Skeletal muscle satellite cell (primary cell): Measurements from ENCODE around the gene PLEKHJ1. TPM values are rescaled to one million over a fixed set of nuclear protein-coding genes. Genes with fewer than 3 reads are reported as not detected.
"Not testable (repeated sequence)": the region's sequence is repeated elsewhere in the genome, so short reads cannot be mapped to it uniquely, and the experiment has no call there.

Experiments
- H3K27me3 ChIP-seq: 2 replicates; pipeline ENCODE4 v1.7.0; 2013; ENCODE audit warnings: low read length; ENCODE audit not compliant: control insufficient read depth, insufficient read depth
- H3K36me3 ChIP-seq: 2 replicates; pipeline ENCODE4 v1.7.0; 2013; ENCODE audit warnings: mild to moderate bottlenecking, control low read depth, low read length; ENCODE audit not compliant: insufficient read depth
- H3K4me1 ChIP-seq: 2 replicates; pipeline ENCODE4 v1.7.0; 2013; ENCODE audit warnings: low read length; ENCODE audit not compliant: control insufficient read depth, insufficient read depth
- H3K4me2 ChIP-seq: 2 replicates; pipeline ENCODE4 v1.7.0; 2013; ENCODE audit warnings: mild to moderate bottlenecking, low read length
- H3K4me3 ChIP-seq: 2 replicates; pipeline ENCODE4 v1.7.0; 2013; ENCODE audit warnings: low read length
- H3K9ac ChIP-seq: 2 replicates; pipeline ENCODE4 v1.7.0; 2013; ENCODE audit warnings: mild to moderate bottlenecking, low read depth, low read length, moderate library complexity
- H3K9me3 ChIP-seq: replicated peaks from 2 replicates; pipeline ENCODE4 v1.7.0; 2013; ENCODE audit warnings: mild to moderate bottlenecking, control low read depth, low read length
- total RNA-seq: library from RNA; depleted of rRNA; stranded (reverse); fragments of >200 nt; gene quantifications from 2 replicates; pipeline ENCODE4 v1.2.3, GENCODE V29; 2012; rRNA removed

The PLEKHJ1 gene
- total RNA-seq = 32.4 and 40.4 TPM in 2 replicates

GRCh38 chr19:2236314-2237050 is at the start of gene PLEKHJ1, which contains the start of gene SF3A2:
TSS of gene PLEKHJ1 (minus strand) at chr19:2236329. CDS start at chr19:2236248, 81 bp downstream.
TSS of gene SF3A2 (plus strand) at chr19:2236824. CDS start at chr19:2243419, 6,595 bp downstream.
- Histone ChIP-seq H3K9me3 (no peaks in the 10 kb centered on the region), H3K4me3 (peak within 1 kb of the TSS; percentile 90), H3K4me1 (peaks cover 52% of the 10 kb centered on the region), H3K9ac (peak within 1 kb of the TSS; percentile 94), H3K4me2 (peak within 1 kb of the TSS; percentile 99), H3K27me3 (no peaks in the 10 kb centered on the region), H3K36me3 (peaks cover 24% of the 10 kb centered on the region)

- Histone ChIP-seq H3K9me3 (no peaks in the 10 kb centered on the region), H3K27me3 (peaks cover 12% of the 10 kb centered on the region), H3K4me1 (peaks cover 8% of the 10 kb centered on the region), H3K9ac (no peak overlapping the region), H3K36me3 (no peaks in the 10 kb centered on the region), H3K4me3 (no peak overlapping the region), H3K4me2 (no peak overlapping the region)
Measured at GRCh38 chr19:2283835-2284507, 47.8 kb upstream of the PLEKHJ1 start.

- H3K4me1 ChIP-seq = peaks cover 8% of the 10 kb centered on the region
- peaks cover 2% of the 10 kb centered on the region for H3K27me3 ChIP-seq
- no peaks in the 10 kb centered on the region for H3K36me3 ChIP-seq
- H3K4me2 ChIP-seq = no peak overlapping the region
- H3K4me3 ChIP-seq = no peak overlapping the region
- H3K9me3 ChIP-seq = no peaks in the 10 kb centered on the region
- no peak overlapping the region for H3K9ac ChIP-seq
Measured at GRCh38 chr19:2282862-2283237, 46.7 kb upstream of the PLEKHJ1 start.

- H3K4me1 ChIP-seq = peaks cover 8% of the 10 kb centered on the region
- no peaks in the 10 kb centered on the region for H3K9me3 ChIP-seq
- no peaks in the 10 kb centered on the region for H3K27me3 ChIP-seq
- H3K36me3 ChIP-seq = no peaks in the 10 kb centered on the region
- H3K4me3 ChIP-seq = no peak within 1 kb of the TSS
- H3K4me2 ChIP-seq = peak within 1 kb of the TSS; percentile 45
- H3K9ac ChIP-seq = no peak within 1 kb of the TSS
Measured at GRCh38 chr19:2282062-2282861, 46.1 kb upstream of the PLEKHJ1 start, which contains the start of gene PEAK3. TSS of gene PEAK3 (minus strand) at chr19:2282175. CDS start at chr19:2280931, 1,244 bp downstream.

- H3K4me3 ChIP-seq, H3K4me1 ChIP-seq, H3K36me3 ChIP-seq, H3K9me3 ChIP-seq, H3K9ac ChIP-seq, H3K27me3 ChIP-seq: not testable (repeated sequence)
- H3K4me2 ChIP-seq = peak overlapping the region; percentile 45
Measured at GRCh38 chr19:2281265-2282061, 45.3 kb upstream of the PLEKHJ1 start.

- H3K4me1 ChIP-seq = peaks cover 14% of the 10 kb centered on the region
- H3K9me3 ChIP-seq = no peaks in the 10 kb centered on the region
- H3K4me3 ChIP-seq = no peak overlapping the region
- H3K9ac ChIP-seq = no peak overlapping the region
- peaks cover under 1% of the 10 kb centered on the region for H3K36me3 ChIP-seq
- H3K27me3 ChIP-seq = no peaks in the 10 kb centered on the region
- H3K4me2 ChIP-seq = no peak overlapping the region
Measured at GRCh38 chr19:2280633-2281264, 44.6 kb upstream of the PLEKHJ1 start.

GRCh38 chr19:2278459-2279158 is 42.5 kb upstream of the PLEKHJ1 start:
- Histone ChIP-seq H3K27me3 (no peaks in the 10 kb centered on the region), H3K4me1 (peaks cover 30% of the 10 kb centered on the region), H3K4me2 (no peak overlapping the region), H3K36me3 (peaks cover 14% of the 10 kb centered on the region), H3K4me3 (no peak overlapping the region), H3K9ac (no peak overlapping the region), H3K9me3 (no peaks in the 10 kb centered on the region)

GRCh38 chr19:2277138-2277537 is 41.0 kb upstream of the PLEKHJ1 start:
- no peak overlapping the region for H3K9ac ChIP-seq
- peaks cover 42% of the 10 kb centered on the region for H3K4me1 ChIP-seq
- no peaks in the 10 kb centered on the region for H3K9me3 ChIP-seq
- no peak overlapping the region for H3K4me2 ChIP-seq
- H3K4me3 ChIP-seq = no peak overlapping the region
- H3K36me3 ChIP-seq = peaks cover 25% of the 10 kb centered on the region
- H3K27me3 ChIP-seq = no peaks in the 10 kb centered on the region

GRCh38 chr19:2276429-2276986 is 40.4 kb upstream of the PLEKHJ1 start:
- no peaks in the 10 kb centered on the region for H3K9me3 ChIP-seq
- H3K4me3 ChIP-seq = no peak overlapping the region
- no peak overlapping the region for H3K9ac ChIP-seq
- H3K4me1 ChIP-seq = peaks cover 41% of the 10 kb centered on the region
- H3K36me3 ChIP-seq = peaks cover 30% of the 10 kb centered on the region
- H3K4me2 ChIP-seq = no peak overlapping the region
- H3K27me3 ChIP-seq = no peaks in the 10 kb centered on the region
